ENCODE results near the gene HMOX2.

HMOX2 gene

DNA sequence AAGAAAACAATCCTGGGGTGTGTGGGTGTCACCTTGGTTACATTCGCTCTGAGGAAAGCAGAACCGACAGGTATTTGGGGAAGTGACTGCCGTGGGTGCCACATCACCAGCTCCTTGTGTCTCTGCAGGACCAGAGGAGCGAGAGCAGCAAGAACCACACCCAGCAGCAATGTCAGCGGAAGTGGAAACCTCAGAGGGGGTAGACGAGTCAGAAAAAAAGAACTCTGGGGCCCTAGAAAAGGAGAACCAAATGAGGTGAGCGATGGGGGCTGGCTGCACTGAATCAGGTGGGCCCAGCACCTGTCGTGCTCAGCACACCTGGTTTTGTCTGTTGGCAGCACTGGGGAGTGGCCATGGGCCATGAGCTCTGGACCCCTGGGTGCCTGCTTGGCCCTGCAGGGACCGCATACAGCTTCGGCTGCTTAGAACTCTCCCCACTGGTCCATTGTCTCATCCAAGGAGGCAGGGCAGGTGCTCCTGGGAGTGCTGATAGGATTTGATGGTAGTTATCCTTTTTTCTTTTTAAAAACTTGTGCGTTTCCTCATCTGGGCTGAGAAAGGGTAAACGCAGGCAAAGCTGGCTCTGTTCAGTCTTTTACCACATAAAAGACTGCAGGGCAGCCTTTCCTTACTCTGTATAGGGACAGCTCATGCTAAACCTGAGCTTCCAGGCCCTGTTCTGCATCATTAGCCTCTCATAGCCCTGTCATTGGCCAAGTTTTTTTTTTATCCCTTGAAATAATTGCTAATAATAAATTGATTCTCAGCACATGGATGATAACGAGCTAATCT, 29.4 kb downstream of the HMOX2 start:
- DNase-seq (ENCODE audit: low spot score) = no peak

DNA sequence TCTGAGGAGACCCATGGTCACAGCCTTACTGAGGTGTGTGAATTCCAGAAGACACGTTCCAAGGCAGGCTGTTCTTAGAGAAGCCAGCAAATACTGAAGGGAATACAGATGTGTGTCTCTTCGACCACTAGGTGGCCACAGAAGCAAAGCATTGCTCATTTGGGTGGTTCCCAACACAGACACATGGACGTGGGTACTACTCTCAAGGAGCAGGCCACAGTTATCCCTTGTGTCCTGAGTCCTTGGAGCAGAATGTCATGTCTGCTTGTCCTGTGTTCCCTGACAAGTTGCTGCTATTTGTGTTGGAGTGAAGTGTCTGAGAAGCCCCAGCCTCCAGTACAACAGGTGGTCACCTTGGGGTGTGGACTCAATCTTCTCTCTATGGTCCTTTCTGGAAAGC, 30.3 kb downstream of the HMOX2 start:
- DNase-seq (ENCODE audit: low spot score) = peak; percentile 88

DNA sequence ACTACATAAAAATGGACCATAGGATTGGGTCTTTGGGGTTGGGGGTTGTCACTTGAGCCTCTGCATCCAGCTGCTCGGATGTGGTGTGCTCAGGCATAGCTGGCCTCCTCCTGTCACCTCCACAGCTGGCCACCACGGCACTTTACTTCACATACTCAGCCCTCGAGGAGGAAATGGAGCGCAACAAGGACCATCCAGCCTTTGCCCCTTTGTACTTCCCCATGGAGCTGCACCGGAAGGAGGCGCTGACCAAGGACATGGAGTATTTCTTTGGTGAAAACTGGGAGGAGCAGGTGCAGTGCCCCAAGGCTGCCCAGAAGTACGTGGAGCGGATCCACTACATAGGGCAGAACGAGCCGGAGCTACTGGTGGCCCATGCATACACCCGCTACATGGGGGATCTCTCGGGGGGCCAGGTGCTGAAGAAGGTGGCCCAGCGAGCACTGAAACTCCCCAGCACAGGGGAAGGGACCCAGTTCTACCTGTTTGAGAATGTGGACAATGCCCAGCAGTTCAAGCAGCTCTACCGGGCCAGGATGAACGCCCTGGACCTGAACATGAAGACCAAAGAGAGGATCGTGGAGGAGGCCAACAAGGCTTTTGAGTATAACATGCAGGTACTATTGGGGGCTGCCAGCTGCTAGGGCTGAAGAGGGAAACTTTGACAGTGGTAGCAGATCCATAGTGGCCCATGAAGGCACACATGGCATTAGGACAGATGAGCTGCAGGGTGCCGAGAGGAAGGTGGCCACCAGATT, 31.6 kb downstream of the HMOX2 start:
- DNase-seq (ENCODE audit: low spot score) = no peak

DNA sequence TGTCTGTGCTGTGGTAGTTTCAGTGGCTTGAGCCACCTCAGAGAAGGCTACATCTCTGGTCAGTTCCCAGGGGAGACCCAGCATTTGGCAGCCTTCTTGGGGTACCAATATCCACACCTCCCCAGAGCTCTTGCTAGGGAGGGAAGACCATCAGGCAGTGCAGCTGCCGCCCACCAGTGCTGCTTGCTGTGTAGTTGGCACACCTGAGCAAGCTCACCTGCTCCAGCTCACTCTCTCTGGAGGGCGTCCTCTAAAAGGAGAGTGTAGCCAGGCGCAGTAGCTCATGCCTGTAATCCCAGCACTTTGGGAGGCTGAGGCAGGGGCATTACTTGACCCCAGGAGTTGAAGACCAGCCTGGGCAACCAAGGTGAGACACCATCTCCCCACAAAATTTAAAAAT, 32.6 kb downstream of the HMOX2 start:
- no peak for DNase-seq (ENCODE audit: low spot score)

DNA sequence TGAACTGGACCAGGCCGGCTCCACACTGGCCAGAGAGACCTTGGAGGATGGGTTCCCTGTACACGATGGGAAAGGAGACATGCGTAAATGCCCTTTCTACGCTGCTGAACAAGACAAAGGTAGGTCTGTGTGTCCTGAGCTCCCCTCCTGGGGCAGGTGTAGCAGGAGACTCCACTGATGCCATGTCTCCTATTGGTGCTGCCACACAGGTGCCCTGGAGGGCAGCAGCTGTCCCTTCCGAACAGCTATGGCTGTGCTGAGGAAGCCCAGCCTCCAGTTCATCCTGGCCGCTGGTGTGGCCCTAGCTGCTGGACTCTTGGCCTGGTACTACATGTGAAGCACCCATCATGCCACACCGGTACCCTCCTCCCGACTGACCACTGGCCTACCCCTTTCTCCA, 33.2 kb downstream of the HMOX2 start:
- no peak for DNase-seq (ENCODE audit: low spot score)

DNA sequence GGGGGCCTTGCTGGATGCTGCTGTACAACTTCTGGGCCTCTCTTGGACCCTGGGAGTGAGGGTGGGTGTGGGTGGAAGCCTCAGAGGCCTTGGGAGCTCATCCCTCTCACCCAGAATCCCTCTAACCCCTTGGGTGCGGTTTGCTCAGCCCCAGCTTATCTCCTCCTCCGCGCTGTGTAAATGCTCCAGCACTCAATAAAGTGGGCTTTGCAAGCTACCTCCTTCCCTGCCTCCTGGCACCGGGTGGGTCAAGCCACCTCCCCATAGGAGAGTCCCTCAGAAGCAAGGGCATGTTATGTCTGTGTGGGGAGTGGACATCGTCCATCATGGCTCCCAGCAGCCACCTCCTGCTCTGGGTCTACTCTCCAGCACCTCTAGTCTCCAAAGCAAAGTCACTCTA, 33.9 kb downstream of the HMOX2 start:
- no peak for DNase-seq (ENCODE audit: low spot score)

DNA sequence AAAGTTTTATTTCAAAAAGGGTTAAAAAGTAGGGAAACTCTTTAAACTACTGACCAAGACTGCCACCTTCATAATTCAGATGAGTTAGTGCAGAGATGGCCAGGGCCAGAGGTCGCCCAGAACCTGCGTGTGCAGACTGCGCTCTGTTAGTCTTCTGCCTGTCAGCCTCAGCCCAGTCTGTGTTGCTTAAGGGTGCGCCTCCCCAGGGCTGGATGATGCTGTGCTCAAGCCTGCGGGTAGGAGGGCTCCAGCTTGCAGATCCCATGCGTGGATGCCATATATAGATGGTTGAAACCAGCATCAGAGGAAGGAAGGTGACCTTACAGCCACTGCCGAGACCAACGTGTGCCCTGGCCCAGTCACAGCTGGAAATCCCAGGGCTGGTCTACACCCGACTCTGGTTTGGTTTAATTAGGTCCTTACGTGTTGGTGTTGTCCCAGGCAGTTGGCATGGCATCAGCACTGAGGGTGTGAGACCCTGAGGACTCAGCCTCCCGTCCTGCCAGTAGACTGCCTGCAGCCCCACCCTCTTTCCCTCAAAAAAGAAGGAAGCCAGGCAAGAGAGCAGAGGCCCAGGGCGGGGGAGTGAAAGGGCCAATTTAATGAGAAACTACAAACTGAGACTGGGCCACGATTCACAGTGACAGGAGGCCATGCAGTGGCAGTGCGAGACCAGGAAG, 34.7 kb downstream of the HMOX2 start:
- no peak for DNase-seq (ENCODE audit: low spot score)

DNA sequence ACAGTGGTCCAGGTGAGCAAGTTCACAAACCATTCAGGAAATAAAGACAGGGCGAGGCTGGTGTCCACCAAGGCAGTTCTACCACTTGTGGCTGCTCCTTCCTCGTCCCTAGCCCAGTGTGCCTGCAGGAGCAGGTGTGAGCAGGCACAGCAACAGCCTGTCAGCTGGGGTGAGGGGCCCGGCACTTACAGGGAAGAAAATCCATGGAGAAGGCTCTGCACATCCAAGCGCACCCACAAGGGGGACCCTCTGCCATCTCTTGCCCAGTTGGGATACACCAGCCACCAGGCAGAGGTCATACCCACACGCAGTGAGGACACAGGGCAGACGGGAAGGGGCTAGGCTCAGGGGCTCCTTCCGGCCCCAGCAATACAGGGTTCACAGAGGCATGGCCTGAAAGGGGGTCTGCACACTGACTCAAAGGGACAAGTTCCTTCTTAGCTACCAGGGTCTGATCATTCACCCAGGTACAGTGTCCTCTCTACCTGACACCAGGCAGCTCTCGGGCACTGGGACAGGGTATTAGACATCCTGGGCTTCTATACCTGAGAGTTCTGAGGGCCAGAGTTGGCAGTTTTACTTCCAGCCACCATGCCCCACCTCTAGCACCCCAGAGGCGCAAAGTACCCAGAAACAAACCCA, 35.4 kb downstream of the HMOX2 start:
- no peak for DNase-seq (ENCODE audit: low spot score)

DNA sequence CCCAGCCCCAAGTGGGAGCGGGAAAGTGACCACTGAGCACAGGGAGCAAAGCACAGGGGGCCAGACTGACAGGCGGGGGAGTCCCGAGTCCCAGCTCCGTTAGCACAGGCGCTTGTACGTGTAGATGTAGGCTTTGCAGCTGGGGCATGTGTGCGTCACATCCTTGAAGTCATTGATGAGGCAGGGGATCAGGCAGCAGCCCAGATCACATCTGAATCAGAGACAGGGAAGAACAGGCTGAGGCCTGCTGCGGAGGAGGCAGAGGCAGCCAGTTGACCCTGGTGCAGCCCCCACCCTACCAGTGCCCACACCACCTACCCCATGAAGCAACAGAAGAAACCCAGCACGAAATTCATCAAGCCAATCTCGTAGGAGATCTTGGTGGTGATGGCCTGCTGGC, 36.3 kb downstream of the HMOX2 start:
- no peak for DNase-seq (ENCODE audit: low spot score)

DNA sequence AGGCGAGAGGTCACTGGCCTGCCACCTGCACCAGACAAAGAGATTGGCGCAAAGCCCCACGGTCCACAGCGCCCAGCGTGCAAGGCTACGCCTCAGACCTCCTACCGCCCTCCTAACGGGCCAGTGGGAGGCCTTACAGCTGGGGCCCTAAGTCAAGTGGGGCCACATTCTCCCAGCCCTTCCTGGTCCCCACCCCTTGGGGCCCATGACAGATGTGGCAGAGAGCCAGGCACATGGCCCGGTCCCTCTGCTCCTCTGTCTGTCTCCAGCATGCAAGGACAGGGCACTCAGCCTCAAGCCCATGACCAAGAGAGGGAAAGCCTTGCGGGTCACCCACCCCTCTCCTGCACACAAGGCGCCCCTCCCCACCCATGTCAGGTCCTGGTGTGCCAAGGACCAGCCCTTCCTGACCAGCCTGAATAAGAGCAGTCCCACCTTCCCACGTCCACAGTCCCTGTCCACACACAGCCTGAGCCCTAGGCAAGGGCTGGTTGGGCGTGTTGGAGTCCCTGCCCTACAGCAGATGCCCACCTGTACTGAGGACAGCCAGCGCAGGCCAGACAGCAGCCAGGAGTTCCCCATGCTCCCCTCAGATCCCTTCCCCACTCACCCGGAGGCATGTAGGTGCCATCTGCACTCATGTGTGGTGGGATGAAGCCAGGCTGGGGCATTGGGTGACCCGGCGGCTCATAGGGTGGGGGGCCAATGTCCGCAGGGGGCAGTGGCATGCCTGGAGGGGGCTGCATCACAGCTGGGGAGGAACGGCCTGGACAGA, 37.1 kb downstream of the HMOX2 start:
- no peak for DNase-seq (ENCODE audit: low spot score)

DNA sequence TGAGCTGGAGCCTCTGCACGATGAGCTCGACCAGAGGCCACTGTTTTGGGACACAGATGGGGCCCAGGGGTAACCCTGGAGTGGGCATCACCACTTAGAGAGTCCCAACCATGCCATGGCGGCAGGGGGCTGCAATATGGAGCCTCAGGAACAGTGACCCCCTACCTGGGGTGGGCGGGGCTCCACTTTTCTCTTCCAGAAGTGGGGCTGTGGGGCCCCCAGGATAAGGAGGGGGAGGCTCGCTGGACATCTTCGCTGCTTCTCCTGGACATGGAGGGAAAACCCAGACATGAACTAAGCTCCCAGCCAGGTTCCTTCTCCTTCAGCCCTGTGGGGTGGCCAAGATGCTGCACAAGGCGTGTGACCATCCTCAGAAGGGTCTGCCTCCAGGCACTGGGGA, 37.7 kb downstream of the HMOX2 start:
- DNase-seq (ENCODE audit: low spot score) = no peak

DNA sequence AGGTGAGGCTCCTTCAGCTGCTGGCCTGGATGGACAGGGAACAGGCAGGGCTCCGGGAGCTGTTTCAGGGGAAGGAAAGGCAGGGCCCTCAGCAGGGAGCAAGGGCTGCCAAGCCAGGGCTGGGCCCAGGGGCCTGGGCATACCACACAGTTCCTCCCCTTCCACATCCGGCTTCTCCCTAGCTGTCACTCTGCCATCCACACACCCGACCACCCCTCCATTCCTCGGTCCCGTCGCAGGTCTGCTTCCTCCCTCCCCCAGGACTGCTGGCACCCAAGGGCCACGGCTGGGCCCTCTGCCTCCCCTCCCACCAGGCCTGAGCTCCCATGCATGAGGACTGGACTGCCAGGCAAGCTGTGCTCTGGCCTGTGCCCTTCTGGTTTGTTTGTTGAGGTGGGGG, 38.4 kb downstream of the HMOX2 start:
- no peak for DNase-seq (ENCODE audit: low spot score)

DNA sequence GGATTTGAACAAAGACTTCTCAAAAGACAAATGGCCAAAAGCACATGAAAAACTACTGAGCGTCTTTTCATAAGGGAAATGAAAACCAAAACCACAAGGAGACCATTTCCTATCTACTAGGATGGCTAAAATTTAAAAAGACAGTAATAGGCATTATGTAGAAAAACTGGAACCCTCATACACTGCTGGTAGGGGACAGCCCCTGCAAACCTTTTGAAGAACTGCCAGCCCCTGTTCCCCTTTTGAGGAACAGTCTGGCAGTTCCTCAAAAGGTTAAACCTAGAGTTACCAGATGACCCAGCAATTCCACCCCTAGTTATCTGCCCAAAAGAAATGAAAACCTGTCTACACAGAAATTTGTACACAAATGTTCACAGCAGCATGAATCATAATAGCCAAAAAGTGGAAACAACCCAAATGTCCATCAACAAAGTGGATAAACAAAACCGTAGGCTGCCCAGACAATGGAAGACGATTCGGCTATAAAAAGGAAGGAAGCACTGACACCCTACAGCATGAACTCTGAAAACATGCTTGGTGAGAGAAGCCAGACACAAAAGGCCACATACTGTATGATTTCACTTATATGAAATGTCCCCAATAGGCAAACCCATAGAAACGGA, 39.5 kb downstream of the HMOX2 start:
- no peak for DNase-seq (ENCODE audit: low spot score)

DNA sequence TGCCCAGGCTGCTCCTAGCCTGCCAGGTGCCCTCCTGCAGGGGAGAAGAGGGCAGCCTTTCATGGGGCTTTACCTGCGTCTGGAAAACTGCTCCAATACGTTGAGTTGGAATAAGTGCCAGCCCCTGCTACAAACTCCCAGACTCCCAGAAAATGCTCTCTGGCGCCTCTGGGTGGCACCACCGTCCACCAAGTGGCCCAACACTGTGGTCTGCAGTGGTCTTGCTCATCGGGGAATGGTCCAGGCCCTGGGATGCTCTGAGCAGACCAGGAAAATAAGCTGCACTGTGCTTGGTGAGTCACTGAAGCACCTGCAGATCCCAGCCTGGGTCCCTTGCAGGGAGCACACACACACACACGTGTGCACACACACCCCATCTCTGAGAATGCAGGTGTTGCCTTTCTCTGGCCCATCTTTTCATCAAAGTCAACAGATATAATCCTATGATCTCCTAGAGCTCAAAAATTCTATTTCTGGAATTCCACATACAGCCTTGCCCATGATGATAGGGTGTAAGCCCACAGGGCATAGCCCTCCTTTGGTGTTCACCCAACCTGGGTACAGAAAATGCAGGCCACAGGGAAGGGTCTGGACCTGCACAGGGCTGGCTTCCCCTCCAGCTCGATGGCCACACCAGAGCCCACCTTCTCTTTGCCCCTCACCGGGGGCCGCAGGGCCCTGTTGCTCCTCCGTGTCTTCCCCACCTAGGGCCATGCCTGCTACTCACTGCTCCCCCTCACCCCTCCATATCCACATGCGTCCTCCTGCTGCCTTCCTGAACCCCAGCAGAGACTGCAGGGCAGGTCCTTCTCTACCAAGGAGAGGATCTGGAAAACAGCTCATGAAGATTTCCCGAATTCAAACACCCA, 41.8 kb downstream of the HMOX2 start:
- no peak for DNase-seq (ENCODE audit: low spot score)

DNA sequence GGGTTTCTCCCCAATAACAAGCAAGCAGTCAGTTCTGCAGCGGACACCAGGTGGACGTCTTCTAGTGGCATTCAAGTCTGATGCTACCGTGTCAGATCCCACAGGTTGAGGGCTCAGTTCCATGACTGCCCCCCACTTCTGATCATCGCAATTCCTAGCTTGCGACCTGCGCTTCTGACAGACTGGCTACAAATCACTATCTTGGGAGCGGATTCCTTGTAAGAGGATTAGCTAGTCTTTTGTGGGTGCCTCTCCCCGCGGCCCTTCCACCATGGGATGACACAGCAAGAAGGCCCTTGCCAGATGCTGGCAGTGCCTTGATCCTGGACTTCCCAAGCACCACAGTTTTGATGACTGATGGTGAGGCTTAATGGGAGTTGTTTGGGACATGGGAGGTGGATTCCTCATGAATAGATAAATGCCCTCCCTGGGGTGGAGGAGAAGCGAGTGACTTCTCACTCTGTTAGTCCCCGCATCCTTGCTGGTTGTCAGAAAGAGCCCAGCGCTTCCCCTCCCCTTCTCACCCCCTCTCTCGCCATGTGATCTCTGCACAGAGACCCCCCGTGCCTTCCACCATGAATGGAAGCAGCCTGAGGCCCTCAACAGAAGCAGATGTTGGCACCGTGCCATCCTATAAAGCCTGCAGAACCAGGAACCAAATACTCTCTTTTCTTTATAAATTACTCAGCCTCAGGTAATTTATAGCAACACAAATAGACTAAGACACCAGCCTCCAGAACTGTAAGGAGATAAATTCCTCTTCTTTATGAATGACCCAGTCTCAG, 43.3 kb downstream of the HMOX2 start:
- DNase-seq (ENCODE audit: low spot score) = no peak

DNA sequence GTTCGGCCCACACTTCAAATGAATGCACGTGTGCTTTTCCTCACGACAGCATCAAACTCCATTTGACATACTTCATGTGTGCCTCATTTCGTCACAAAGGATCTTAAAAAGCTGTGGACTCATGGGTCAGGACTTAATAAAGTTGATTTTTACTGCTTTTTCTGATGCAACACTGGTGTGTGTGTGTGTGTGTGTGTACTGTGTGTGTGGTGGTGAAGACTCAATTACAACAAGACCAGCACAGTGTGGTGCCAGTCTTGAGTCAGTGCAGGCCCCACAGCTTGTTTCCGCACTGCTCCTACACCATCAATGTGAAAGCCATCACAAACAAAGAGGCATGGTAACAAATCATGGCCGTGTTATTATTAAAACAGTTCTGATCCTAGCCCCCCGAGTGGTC, 44.7 kb downstream of the HMOX2 start:
- DNase-seq (ENCODE audit: low spot score) = no peak

DNA sequence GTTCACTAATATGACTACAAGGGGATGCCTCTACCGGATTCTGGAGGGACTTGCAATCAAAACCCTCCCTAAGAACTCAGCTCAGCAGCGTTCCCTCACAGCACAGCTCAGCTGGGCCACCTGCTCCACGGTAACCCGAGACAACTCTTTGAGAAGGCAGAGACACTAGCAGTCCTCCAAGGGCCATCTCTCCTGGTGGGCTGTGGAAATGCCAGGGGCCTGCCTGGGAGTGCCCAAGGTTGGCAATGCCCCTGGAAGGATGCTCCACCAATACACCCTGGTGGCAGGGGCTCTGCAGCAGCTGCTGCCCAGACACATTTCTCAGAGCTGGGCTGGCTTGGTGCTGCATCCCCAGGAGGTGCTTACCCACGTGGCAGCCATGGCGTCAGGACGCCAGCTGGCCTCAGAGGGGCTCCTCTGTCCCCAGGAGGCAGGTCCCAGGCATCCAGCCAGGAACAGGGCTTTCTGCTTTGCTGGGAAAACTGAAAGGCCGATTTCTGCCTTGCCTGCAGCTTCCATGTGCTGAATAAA, 45.9 kb downstream of the HMOX2 start:
- peak; percentile 84 for DNase-seq (ENCODE audit: low spot score)

DNA sequence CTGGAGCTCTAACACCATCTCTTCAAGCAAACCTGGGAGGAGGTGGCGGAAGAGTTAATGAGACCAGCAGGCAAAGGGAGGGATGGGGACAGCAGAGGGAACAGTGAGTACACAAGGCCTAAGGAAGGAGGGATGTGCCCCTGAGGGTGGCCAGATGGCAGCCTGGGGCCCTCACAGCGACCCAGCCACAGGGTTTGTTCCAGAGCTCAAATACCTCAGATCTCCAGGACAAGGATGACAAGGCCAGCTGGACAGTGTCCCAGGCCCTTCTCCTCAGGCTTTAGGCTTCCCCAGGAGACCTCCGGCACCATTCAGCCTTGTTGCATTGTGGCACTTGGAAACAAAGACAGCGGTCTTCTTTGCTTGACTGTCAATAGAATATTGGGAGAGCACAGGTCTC, 47.5 kb downstream of the HMOX2 start:
- peak; percentile 59 for DNase-seq (ENCODE audit: low spot score)

DNA sequence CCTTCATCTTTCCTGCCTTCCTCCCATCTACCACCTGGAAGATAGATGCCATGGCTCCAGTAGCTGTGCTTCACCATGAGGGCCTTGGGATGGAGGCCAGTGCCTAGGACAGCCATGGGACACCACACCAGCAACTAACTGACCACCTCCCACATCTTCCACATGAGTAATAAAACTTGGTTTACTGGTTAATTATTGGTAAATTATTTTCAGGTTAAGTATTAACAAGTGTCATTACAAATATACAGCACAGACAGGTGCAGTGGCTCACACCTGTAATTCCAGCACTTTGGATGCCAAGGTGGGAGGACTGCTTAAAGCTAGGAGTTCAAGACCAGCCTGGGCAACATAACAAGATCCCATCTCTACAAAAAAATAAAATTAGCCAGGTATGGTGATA, 48.4 kb downstream of the HMOX2 start:
- no peak for DNase-seq (ENCODE audit: low spot score)

Data from globus pallidus (tissue), 1 donor.